SW480 (cell line): ENCODE data around the gene ZNF740.
"Not testable (repeated sequence)": the region's sequence is repeated elsewhere in the genome, so short reads cannot be mapped to it uniquely, and the experiment has no call there.

Source experiments
- DNase-seq: peaks from one replicate; pipeline ENCODE4 v3.0.0-alpha.2; 2016; ENCODE audit warnings: low spot score

Gene ZNF740

DNA sequence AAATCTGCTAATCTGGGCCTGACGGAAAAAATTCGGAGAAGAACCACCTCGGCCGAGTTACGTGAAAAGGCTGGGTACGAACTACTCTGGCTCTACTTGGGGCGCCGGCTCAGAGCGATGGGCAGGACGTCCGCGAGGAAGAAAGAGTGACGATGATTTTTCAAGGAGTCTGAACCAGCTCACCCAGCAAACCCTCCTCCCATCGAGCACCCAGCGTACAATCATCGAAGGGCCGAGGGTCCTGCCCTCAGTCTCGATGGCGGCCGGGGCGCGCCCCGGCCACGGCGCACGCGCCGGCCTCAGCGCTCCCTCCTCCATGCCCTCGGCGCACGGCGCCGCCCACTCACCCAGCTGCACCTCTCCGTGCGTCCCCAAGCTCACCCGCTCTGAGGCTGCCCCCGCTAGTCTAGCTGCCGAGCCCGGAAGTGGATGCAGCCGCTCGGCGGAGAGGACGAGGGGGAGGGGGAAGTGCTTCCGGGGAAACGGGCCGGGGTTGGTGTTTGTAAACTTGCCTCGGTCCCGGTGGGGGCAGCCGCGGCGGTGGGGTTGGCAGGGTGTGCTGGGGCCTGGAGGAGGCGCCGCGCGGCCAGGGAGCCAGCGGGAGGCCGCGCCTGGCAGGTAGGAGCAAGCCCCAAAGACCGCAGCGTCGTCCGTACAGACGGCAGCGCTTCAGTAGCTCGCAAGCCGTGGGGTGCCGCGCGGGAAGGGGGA lies at the start of gene ZNF740, which contains the start of gene CSAD:
Gene ZNF740 (plus strand): TSS at position 503 of the 711 bp plus-strand sequence. CDS start 1,262 bp downstream, outside the sequence.
Gene CSAD (minus strand): TSS at position 706 of the 711 bp plus-strand sequence. CDS start 7,455 bp downstream, outside the sequence.
- peak; percentile 98 for DNase-seq

- DNase-seq: no peak
Observed at GRCh38 chr12:53131844-53132243, 48.7 kb upstream of the ZNF740 start.

- no peak for DNase-seq
Observed at GRCh38 chr12:53133722-53134121, 46.8 kb upstream of the ZNF740 start.

GRCh38 chr12:53143355-53143754 lies 37.2 kb upstream of the ZNF740 start:
- no peak for DNase-seq

- DNase-seq: no peak
Observed at GRCh38 chr12:53145383-53146260, 34.9 kb upstream of the ZNF740 start.

- no peak for DNase-seq
Observed at GRCh38 chr12:53147181-53147580, 33.3 kb upstream of the ZNF740 start.

DNA sequence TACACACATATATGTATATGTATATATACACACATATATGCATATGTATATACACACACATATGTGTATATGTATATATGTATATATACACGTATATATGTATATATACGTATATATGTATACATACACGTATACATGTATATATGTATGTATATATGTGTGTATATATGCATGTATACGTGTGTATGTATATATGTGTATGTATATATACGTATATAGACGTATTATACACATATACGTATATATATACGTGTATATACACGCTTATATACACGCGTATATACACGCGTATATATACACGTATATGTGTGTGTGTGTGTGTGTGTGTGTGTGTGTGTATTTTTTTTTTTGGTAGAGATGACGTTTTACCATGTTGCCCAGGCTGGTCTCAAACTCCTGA lies 32.9 kb upstream of the ZNF740 start:
- no peak for DNase-seq

DNA sequence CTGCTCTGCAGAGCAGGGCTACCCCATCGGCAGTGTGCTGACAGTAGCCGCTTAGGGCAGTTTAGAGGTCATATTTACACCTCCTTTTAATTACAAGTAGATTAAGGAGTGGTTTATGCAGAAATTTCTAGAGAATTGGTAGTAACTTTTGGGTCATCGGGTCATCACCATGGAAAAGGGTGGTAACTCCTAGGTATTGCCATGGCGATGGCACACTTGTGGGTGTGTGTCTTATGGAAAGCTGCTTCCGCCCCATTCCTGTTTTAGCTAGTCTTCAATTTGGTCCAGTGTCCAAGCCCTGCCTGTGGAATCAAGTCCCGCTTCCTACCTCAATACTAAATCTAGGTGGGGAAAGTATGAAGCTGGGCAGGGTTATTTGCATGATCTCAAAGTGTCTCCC lies 29.5 kb upstream of the ZNF740 start:
- no peak for DNase-seq

DNA sequence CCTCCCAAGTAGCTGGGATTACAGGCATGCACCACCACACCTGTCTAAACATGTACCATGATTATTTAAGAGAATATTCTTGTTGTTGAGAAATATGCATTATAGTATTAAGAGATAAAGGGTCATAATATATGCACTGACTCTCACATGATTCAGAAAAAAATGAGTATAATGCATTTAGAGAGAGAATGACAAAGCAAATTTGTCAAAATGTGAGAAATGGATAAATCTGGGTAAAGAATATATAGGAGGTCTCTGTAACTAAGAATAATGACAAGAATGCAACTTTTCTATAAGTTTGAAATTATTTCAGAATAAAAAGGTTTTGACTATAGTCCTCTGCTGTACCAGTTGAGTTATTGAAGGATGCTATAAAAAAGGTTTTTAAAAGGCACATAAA lies 28.1 kb upstream of the ZNF740 start:
- DNase-seq: no peak

GRCh38 chr12:53159195-53159839 lies 21.2 kb upstream of the ZNF740 start:
- peak; percentile 83 for DNase-seq

- no peak for DNase-seq
Observed at GRCh38 chr12:53160000-53160399, 20.5 kb upstream of the ZNF740 start.

DNA sequence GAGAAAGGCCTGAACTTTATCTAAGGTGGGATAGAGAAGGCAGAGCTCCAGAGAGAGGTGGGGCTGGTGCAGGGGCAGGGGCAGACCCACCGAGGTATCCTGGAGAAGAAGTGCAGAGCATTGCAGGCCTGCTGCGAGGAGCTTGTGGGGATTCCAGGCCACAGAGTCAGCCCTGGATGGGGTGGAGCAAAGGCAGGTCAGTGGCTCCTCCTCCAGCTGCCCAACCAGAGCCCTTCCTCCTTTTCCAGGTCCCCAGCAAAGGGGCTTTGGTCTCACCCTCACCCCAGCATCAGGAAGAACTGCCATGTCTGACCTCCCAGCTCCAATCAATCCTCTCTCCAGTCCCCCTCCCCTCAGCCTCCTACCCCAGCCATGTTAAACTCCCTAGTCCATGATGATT lies 19.8 kb upstream of the ZNF740 start:
- no peak for DNase-seq

DNA sequence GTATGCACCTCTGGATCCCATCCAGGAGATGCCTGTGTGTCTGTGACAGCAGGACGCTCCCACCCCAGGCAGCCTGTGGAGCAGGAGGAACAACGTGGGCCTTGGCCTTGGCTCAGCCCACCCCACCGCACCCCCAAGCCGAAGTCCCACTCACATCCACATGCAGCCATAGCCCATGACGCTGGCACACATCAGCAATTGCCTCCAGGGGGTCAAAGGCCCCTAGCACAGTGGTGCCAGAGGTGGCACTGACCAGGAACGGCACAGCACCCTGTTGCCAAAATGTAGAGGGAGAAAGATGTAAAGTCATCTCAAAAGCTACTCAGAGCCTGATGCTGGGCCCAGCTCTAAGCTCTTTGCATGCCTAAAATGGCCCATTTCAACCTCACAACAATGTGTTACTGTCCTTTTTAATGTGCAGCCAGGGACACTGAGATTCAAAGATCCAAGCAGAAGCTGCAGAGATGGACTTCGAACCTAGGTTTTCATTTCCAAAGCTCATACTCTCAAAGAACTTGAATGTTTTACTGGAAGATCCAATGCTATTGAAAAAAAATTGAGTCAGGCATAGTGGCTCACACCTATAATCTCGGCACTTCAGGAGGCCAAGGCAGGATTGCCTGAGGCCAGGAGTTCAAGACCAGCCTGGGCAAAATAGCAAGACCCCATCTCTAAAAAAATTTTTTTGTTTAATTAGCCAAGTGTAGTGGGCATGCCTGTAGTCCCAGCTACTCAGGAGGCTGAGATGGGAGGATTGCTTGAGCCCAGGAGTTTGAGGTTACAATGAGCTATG lies 19.2 kb upstream of the ZNF740 start:
- no peak for DNase-seq

DNA sequence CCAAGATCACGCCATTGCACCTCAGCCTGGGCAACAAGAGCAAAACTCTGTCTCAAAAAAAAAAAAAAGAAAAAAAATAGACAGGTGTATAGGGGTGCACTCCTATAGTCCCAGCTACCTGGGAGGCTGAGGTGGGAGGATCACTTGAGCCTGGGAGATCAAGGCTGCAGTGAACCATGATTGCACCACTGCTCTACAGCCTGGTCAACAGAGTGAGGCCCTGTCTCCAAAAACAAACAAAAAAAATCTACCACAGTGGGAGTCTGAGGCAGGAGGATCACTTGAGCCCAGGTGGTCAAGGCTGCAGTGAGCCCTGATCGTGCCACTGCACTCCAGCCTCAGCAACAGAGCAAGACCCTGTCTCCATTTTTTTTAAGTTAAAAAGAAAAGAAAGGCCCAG lies 17.5 kb upstream of the ZNF740 start:
- DNase-seq: not testable (repeated sequence)

DNA sequence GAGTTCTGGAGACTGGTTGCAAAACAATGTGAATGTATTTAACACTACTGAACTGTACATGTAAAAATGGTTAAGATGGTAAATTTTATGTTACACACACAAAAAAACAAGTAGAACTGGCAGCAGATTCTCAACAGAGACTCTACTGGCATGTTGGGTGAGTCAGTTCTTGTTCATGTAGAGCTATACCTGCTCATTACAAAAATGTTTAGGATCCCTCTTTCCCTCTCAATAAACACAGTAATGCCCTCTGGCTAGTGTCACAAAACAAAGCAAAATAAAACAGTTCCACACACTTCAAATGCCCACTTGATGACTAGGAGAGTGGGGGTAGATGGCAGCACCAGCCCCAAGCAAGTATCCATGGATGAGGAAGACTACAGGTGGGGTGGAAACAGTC lies 13.7 kb upstream of the ZNF740 start:
- no peak for DNase-seq

DNA sequence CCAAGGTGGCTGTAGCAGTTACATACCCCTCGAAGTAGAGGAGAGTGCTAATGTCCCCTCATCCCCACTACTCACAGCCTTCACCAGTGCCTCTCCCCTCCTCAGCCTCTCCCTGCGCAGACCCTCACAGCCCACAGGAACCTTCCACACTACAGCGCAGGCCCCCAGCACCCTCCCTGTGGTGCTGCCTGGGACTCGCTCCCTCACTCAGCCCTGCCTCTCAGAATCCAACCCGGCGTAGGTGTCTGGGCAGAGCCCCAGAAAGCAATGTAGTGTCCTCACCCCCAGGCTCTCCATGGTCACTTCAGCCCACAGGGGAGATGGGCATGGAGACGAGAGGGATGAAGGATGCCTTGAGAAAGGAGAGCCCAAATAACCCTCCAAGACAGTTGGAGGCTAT lies 10.9 kb upstream of the ZNF740 start:
- DNase-seq: no peak

- DNase-seq: no peak
Observed at GRCh38 chr12:53170215-53170614, 10.3 kb upstream of the ZNF740 start.

DNA sequence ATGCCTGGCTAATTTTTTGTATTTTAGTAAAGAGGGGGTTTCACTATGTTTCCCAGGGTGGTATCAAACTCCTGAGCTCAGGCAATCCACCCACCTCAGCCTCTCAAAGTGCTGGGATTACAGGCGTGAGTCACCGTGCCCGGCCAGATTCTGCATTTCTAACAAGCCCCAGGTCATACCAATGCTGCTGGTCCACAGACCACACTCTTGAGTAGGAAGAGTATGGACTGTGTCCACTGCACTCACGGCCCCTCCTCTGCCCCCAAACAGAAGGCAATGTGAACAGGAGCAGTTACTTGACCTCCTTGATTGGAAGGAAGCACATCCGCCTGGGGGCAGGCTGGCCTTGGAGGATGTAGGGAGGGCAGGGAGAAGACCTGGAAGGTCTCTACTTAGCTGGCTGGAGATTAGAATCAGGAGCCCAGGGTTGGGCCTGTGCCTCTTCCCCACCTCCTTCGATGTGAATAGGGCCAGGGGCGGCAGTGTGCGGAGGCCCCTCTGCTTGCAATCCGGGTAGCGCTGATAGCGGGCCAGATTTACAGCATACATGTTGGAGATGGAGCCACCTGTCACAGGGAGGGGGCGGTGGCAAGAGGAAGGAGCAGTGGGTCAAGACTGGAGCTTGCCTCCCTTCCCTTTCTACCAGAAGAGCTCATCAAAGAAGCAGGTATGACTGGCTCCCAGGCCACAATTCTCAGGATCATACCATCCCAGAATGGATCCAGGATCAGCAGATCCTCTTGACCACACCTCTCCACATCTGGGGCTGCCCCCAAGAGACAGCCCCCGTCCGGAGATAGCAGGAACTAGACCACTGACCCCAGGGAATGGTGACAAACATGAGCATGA lies 9.4 kb upstream of the ZNF740 start:
- DNase-seq: no peak

- no peak for DNase-seq
Observed at GRCh38 chr12:53171725-53172329, 8.7 kb upstream of the ZNF740 start.

- DNase-seq: no peak
Observed at GRCh38 chr12:53172352-53172751, 8.2 kb upstream of the ZNF740 start.
